Suppressor macrophage treated with lipopolysaccharide for 1 hour (primary cell): Measurements from ENCODE around the gene HNRNPUL1.

ENCODE experiments used
- DNase-seq, 3 donors: peaks; one replicate each; pipeline ENCODE4 v3.0.0-alpha.2; 2020 to 2022

Gene HNRNPUL1

GRCh38 chr19:41263850-41264580 lies at the start of gene HNRNPUL1:
HNRNPUL1 (plus strand) TSS chr19:41264372; CDS start chr19:41264504, 132 bp downstream.
- DNase-seq, result peak; percentile 99 to 100 (median 100)

DNA sequence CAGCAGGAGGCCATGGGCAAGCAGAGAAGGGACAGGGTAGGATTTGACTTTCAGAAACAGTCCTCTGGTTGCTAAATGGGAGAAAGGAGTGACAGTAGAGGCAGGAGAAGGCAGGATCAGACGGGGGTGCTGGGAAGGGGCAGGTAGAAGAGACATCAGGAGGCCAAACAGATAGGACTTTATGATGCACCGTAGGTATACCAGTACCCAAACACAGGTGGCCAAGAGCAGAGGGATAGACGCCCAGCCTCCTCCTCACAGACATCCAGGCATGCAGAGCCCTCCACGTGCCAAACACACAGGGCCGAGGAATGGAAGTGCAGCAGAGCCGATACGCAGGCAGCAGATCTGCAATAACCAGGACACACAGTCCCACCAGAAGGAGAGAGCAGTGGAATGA lies 46.4 kb upstream of the HNRNPUL1 start:
- no peak for DNase-seq

GRCh38 chr19:41218249-41218614 lies 45.9 kb upstream of the HNRNPUL1 start:
- no peak for DNase-seq

- no peak for DNase-seq
Measured at GRCh38 chr19:41218615-41219507, 45.3 kb upstream of the HNRNPUL1 start, which contains the start of gene AXL. AXL (plus strand) TSS chr19:41219223; CDS start chr19:41219393, 170 bp downstream.

- no peak for DNase-seq
Measured at GRCh38 chr19:41219924-41220567, 44.1 kb upstream of the HNRNPUL1 start.

DNA sequence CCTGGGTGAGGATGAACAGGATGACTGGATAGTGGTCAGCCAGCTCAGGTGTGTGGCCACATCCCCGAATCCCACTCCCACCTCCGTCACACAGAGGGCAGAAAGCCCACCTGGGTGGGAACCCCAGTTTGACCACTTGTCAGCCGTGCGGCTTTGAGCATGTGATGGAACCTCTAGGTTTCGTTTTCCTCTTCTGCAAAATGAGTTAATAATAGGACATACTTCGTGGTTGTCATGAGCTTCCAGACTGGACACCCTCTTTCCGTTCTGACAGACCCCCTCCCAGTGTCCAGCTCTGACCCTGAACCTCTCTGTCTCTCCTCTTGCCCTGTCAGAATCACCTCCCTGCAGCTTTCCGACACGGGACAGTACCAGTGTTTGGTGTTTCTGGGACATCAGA lies 43.4 kb upstream of the HNRNPUL1 start:
- peak; percentile 35 to 61 (median 50) for DNase-seq

GRCh38 chr19:41221514-41222205 lies 42.5 kb upstream of the HNRNPUL1 start:
- no peak for DNase-seq

DNA sequence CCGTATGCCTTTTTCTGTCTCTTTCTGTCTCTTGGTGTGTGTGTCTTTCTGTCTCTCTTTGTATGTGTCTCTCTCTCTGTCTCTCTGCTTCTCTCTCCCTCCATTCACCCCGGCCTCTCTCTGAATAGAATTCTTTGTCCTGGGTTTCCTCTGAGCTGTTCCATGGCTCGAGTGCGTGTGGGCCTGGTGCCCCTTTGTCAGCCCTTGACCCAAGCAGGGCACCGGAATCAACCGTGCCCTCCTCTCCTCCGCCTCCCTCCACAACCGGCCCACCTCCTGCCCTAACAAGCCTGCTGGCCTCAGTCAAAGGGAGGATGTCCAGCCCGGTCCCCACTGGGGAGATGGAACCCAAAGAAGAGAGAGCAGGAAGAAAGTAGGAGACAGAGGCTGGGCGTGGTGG lies 41.9 kb upstream of the HNRNPUL1 start:
- DNase-seq, result no peak

- DNase-seq, result peak in 2 of 3 donors; percentile 32 to 44
Measured at GRCh38 chr19:41223431-41224234, 40.5 kb upstream of the HNRNPUL1 start.

DNA sequence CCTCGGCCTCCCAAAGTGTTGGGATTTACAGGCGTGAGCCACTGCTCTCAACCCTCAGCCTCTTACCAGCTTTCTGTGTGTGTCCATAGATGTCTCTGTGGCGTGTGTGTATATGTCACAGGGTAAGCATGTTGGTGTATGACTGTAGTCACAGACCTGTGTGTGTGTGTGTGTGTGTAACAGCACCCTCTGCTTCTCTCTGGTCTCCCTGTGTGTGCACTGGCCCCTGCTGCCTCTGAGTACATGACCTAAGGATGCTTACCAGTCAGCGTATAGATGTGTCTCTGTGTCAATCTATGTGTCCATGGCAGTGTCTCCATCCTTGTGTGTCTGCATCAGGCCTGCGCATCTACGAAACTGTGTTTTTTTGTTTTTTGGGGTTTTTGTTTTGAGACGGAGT lies 39.5 kb upstream of the HNRNPUL1 start:
- no peak for DNase-seq

DNA sequence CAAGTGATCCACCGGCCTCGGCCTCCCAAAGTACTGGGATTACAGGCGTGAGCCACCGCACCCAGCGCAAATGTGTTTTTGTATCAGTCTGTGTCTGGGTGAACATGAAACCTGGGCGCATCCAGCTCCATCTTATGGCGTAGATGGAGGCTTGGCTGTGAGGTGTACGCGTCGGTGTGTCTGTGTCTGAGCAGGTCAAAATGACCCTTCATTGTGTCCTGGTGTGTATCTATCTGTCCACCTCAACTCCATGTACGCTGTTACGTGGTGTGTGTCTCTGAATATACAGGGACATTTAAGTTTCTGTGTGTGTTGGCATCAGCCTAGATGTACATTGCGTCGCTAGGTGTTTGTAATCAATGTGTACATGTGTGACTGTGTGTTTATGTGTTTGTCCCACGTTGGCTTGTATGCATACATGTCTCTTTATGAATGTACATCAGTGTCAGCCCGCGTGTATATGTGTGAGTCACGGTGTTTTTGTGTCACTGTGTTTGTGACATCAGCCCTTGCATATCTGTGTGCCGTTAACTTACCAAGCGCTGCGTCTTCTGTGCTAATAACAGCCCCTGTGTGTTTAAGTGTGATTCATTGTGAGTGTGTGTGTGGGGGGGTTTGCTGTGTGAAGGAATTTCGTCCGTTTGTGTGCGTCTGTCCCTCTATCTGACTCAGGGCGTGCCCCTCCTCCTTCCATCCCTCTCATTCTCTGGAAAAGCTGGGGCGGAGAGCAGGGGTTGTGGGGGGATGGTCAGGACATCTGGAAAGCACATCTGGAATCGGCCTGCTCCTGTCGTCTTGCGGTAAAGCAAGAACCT lies 38.7 kb upstream of the HNRNPUL1 start:
- peak; percentile 84 to 94 (median 92) for DNase-seq

DNA sequence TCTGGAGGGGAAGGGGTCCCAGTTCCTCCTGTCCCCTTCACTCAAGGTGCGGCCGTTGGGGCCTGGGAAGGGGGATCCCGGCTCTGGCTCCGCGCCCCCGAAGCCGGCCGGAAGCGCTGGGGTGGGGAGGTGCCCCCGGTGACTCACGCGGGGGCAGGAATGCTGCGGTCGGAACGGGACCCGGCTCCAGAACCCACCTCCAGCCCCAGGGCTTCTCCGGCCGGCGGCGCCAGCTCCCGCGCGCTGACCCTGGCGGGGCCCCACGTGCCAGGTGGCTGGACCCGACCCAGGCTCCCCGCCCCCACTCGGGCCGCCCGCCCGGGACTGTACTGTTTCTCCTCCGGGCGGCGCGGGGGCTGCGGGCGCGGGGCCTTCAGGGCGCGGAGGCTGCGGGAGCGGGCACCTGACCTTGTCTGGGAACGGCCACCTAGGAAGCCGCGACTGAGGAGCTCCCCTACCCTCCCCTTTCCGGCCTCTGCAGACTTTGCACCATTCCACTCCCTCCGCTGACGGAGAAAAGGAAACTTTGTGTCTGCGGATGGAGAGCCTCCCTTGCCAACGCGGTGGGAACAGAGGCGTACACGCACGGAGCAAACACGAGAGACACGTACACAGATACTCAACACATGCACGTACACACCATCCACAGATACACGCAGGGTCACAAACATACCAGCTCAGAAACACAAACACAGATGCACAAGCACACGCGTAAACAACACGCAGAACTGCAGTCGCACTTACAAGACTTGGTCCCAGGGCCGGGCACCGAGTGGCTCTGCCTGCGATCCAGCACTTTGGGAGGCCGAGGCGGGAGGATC lies 37.9 kb upstream of the HNRNPUL1 start:
- peak; percentile 62 to 80 (median 64) for DNase-seq

GRCh38 chr19:41226874-41227390 lies 37.2 kb upstream of the HNRNPUL1 start:
- DNase-seq, result no peak

DNA sequence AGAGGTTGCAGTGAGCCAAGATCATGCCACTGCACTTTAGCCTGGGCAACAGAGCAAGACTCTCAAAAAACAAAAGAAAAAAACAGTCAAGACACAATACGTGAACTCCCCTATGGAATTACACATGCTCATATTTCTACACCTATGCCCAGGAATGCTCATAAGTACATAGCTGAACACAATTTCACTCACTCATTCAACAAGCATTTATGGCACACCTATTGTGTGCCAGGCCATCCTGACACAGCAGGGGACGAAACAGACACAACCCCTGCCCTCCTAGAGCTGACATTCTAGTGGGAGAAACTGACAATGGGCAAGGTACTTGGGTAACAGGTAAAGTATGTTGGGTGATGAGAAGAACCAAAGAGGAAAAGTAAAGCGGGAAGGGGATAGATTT lies 35.7 kb upstream of the HNRNPUL1 start:
- no peak for DNase-seq

DNA sequence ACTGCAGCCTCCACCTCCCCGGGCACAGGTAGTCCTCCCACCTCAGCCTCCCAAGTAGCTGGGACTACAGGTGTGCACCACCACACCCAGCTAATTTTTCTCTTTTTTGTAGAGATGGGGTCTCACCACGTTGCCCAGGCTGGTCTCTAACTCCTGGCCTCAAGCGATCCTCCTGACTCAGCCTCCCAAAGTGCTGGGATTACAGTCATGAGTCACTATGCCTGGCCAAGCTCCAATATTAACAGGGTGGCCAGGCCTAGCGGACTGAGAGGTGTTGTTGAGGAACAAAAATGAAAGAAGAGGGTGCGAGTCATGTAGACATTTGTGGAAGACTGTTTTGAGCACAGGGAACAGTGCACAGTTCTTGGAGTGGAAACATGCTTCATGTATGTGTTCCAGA lies 34.8 kb upstream of the HNRNPUL1 start:
- peak; percentile 38 to 45 (median 42) for DNase-seq

DNA sequence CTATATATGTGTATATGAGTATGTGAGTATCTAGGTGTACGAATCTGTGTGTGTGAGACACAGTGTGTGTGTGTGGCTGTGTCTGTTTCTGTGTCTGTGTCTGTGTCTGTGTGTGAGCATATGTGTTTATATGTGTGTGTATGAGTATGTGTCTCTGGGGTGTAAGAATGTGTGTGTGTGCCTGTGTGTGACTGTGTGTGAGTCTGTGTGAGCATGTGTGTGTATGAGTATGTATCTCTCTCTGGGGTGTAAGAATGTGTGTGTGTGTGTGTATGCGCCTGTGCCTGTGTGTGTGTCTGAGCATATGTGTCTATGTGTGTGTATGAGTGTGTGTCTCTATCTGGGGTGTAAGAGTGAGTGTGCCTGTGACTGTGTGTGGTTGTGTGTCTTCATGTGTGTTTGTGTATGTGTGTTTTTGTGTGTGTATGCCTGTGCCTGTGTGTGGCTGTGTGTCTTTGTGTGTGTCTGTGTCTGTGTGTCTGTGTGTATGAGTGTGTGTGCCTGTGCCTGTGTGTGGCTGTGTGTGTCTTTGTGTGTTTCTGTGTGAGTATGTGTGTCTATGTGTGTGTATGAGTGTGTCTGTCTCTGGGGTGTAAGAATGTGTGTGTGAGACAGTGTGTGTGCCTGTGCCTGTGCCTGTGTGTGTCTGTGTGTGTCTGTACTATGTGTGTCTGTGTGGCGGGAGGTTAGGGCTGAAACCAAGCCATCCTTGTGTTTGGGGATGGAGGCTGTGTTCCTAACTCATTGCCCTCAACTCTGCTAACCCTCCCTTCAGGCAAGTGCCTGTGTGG lies 33.9 kb upstream of the HNRNPUL1 start:
- DNase-seq, result no peak

DNA sequence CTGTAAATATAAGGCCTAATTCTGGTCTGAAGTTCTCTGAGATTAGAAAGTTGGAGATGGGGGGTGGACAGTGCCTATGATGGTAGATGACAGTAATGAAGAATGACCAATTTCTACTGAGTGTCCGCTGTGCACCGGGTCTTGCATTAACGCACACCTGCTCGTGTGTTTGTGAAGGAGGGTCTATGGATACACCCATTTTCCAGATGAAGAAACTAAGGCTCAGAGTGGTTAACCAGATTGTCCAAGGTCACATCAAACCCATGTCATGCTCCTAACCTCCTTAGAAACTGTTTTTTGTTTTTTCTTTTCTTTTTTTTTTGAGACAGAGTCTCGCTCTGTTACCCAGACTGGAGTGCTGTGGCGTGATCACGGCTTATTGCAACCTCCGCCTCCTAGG lies 31.5 kb upstream of the HNRNPUL1 start:
- DNase-seq, result no peak

DNA sequence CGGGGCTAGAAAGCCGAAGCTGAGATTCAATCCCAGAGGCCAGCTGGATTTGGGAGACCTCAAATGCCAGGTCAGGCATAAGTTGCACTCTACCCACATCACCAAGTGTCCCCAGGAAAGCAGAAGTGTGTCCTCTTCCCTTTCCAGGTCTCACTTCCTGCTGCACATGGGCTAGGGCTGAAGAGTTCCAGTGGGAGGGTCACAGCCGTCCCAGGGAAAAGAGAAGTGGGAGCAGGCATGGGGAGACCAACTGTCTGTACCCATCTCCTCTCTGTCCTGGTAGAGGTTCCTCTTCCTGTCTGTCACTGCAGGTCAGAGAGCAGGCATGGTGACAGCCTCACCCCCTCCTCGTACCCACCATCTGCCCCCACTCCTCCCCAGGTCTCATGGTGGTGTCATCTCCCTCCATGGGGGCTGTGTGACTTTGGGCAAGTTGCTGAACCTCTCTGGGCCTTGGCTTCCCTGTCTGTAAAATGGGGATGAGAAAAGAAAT lies 30.4 kb upstream of the HNRNPUL1 start:
- DNase-seq, result peak; percentile 83 to 88 (median 86)
